IMR-90 (cell line): ENCODE results near the gene BAIAP2L1. TPM values are rescaled to one million over a fixed set of nuclear protein-coding genes. Genes with fewer than 3 reads are reported as not detected.

Source experiments
- ATAC-seq: fragments of 200-7000 bp; cut with Tn5 transposase; 2 replicates; pipeline ENCODE4 v1.9.1; 2020; ENCODE audit warnings: low read depth, mild to moderate bottlenecking, moderate library complexity
- BruUV-seq: library from RNA; stranded (reverse); fragments of 400-500 nt; replicated peaks from 2 replicates; lab custom pipeline; 2021; lab: Mats Ljungman, UMichigan
- CTCF ChIA-PET: fragments of 300-600 bp; formaldehyde crosslinking; extraction: SDS; loops from one replicate; lab custom pipeline; 2021; ENCODE audit warnings: antibody characterized with exemption; lab: Yijun Ruan, JAX
- POLR2A ChIA-PET: fragments of 300-600 bp; sonication (Branson Sonifier 250); formaldehyde crosslinking; loops from one replicate; lab custom pipeline; 2022; ENCODE audit warnings: antibody characterized with exemption; ENCODE audit not compliant: unreplicated experiment; lab: Charles Lee
- DNase-seq: peaks from one replicate; pipeline ENCODE4 v3.0.0; 2013
- H2AFZ ChIP-seq: replicated peaks from 2 replicates; pipeline ENCODE3; 2013; ENCODE audit warnings: low read length, mild to moderate bottlenecking; ENCODE audit not compliant: poor library complexity
- H2AK5ac ChIP-seq: 2 replicates; pipeline ENCODE4 v1.6.1; 2013; ENCODE audit warnings: low read depth, low read length, inconsistent platforms
- H2AK9ac ChIP-seq: replicated peaks from 2 replicates; pipeline ENCODE3; 2013; ENCODE audit warnings: mild to moderate bottlenecking, low read depth, low read length, moderate library complexity; ENCODE audit not compliant: poor library complexity
- H2BK120ac ChIP-seq: 2 replicates; pipeline ENCODE4 v1.6.1; 2013; ENCODE audit warnings: low read depth, low read length, inconsistent platforms
- H2BK15ac ChIP-seq: 3 replicates; pipeline ENCODE4 v1.6.1; 2013; ENCODE audit warnings: low read depth, low read length, inconsistent platforms
- H2BK20ac ChIP-seq: 2 replicates; pipeline ENCODE4 v1.6.1; 2013; ENCODE audit warnings: low read depth, mild to moderate bottlenecking, inconsistent platforms, low read length, moderate library complexity
- H2BK5ac ChIP-seq: 2 replicates; pipeline ENCODE4 v1.6.1; 2013; ENCODE audit warnings: mild to moderate bottlenecking, low read depth, low read length, inconsistent platforms; ENCODE audit not compliant: poor library complexity, severe bottlenecking
- H3K14ac ChIP-seq: replicated peaks from 2 replicates; pipeline ENCODE4 v1.6.1; 2013; ENCODE audit warnings: low read depth, low read length, inconsistent platforms
- H3K18ac ChIP-seq: 2 replicates; pipeline ENCODE4 v1.6.1; 2013; ENCODE audit warnings: low read depth, low read length, control low read depth
- H3K23ac ChIP-seq: 2 replicates; pipeline ENCODE4 v1.6.1; 2013; ENCODE audit warnings: low read depth, low read length, inconsistent platforms
- H3K27ac ChIP-seq: 2 replicates; pipeline ENCODE4 v1.5.1; 2013; ENCODE audit warnings: mild to moderate bottlenecking, control low read depth, low read length; ENCODE audit not compliant: insufficient read depth
- H3K27me3 ChIP-seq: 2 replicates; pipeline ENCODE4 v1.6.1; 2013; ENCODE audit warnings: low read length; ENCODE audit not compliant: control insufficient read depth, insufficient read depth
- H3K36me3 ChIP-seq: 2 replicates; pipeline ENCODE4 v1.6.1; 2013; ENCODE audit warnings: low read length, mixed read lengths; ENCODE audit not compliant: control insufficient read depth, insufficient read depth
- H3K4ac ChIP-seq: 2 replicates; pipeline ENCODE4 v1.6.1; 2013; ENCODE audit warnings: low read depth, low read length, inconsistent platforms
- H3K4me1 ChIP-seq: 2 replicates; pipeline ENCODE4 v1.6.1; 2013; ENCODE audit warnings: low read length, mixed read lengths; ENCODE audit not compliant: control insufficient read depth, insufficient read depth
- H3K4me2 ChIP-seq: 2 replicates; pipeline ENCODE4 v1.6.1; 2013; ENCODE audit warnings: low read depth, mild to moderate bottlenecking, control low read depth, low read length, moderate library complexity
- H3K4me3 ChIP-seq: 2 replicates; pipeline ENCODE4 v1.5.1; 2013; ENCODE audit warnings: low read depth, mild to moderate bottlenecking, control low read depth, low read length, moderate library complexity; ENCODE audit not compliant: insufficient read depth
- H3K56ac ChIP-seq: 2 replicates; pipeline ENCODE4 v1.6.1; 2013; ENCODE audit warnings: low read length, inconsistent platforms; ENCODE audit not compliant: insufficient read depth; ENCODE audit errors: extremely low read depth
- H3K79me1 ChIP-seq, 2 experiments: 2 replicates each; pipeline ENCODE4 v1.6.1; 2013; ENCODE audit warnings: low read length in 2 of 2, inconsistent platforms in 1 of 2, low read depth in 1 of 2
- H3K9ac ChIP-seq: 2 replicates; pipeline ENCODE4 v1.6.1; 2013; ENCODE audit warnings: low read depth, low read length, control low read depth
- H3K9me1 ChIP-seq: 2 replicates; pipeline ENCODE4 v1.6.1; 2013; ENCODE audit warnings: low read length, inconsistent platforms; ENCODE audit not compliant: insufficient read depth
- H3K9me3 ChIP-seq: 2 replicates; pipeline ENCODE4 v1.6.1; 2013; ENCODE audit warnings: low read length; ENCODE audit not compliant: control insufficient read depth, insufficient read depth
- H4K20me1 ChIP-seq: 2 replicates; pipeline ENCODE4 v1.6.1; 2013; ENCODE audit warnings: low read length, inconsistent platforms; ENCODE audit not compliant: insufficient read depth
- H4K5ac ChIP-seq: 2 replicates; pipeline ENCODE4 v1.6.1; 2013; ENCODE audit warnings: mild to moderate bottlenecking, low read depth, low read length, control low read depth
- H4K8ac ChIP-seq, 2 experiments: 2 replicates each; pipeline ENCODE4 v1.6.1; 2013; ENCODE audit warnings: low read depth in 2 of 2, low read length in 2 of 2, control low read depth in 1 of 2, inconsistent platforms in 1 of 2
- H4K91ac ChIP-seq: 2 replicates; pipeline ENCODE4 v1.6.1; 2013; ENCODE audit warnings: low read depth, low read length, inconsistent platforms; ENCODE audit not compliant: insufficient read depth
- BHLHE40 ChIP-seq: fragments of 150-350 bp; IDR thresholded peaks from 2 replicates; pipeline ENCODE4 v1.6.1; 2016; ENCODE audit warnings: mild to moderate bottlenecking, low read depth, low read length
- CEBPB ChIP-seq: IDR thresholded peaks from 2 replicates; pipeline ENCODE4 v1.6.1; 2012; ENCODE audit warnings: low read depth, low read length, improper control_type of control experiment
- CHD1 ChIP-seq: IDR thresholded peaks from 2 replicates; pipeline ENCODE4 v1.6.1; 2012; ENCODE audit warnings: low read depth, low read length, improper control_type of control experiment
- MXI1 ChIP-seq: IDR thresholded peaks from 2 replicates; pipeline ENCODE4 v1.6.1; 2012; ENCODE audit warnings: low read depth, mild to moderate bottlenecking, low read length, moderate library complexity, borderline replicate concordance
- NFE2L2 ChIP-seq: fragments of 150-350 bp; IDR thresholded peaks from 2 replicates; pipeline ENCODE4 v1.6.1; 2016; ENCODE audit warnings: low read depth, mild to moderate bottlenecking, low read length
- RCOR1 ChIP-seq: IDR thresholded peaks from 2 replicates; pipeline ENCODE4 v1.6.1; 2012; ENCODE audit warnings: mild to moderate bottlenecking, low read length, improper control_type of control experiment; ENCODE audit not compliant: insufficient replicate concordance
- RFX5 ChIP-seq: IDR thresholded peaks from 2 replicates; pipeline ENCODE4 v1.8.0; 2012; ENCODE audit warnings: low read depth, mild to moderate bottlenecking, low read length, moderate library complexity
- SMC3 ChIP-seq: fragments of 150-350 bp; IDR thresholded peaks from 2 replicates; pipeline ENCODE4 v1.6.1; 2016; ENCODE audit warnings: low read depth, mild to moderate bottlenecking, antibody characterized with exemption, low read length, moderate library complexity
- USF2 ChIP-seq: fragments of 150-350 bp; IDR thresholded peaks from 2 replicates; pipeline ENCODE4 v1.6.1; 2017; ENCODE audit warnings: mild to moderate bottlenecking, antibody characterized with exemption, low read length, low read depth
- WGBS, 2 experiments: methylation state at CpG; one replicate each; pipeline versions ENCODE4 v1.1.5 to v1.1.7; 2013; ENCODE audit warnings: missing lambda C conversion rate in 2 of 2; ENCODE audit not compliant: insufficient read length in 1 of 2; ENCODE audit errors: extremely low coverage in 2 of 2; 5-methylcytosine and 5-hydroxymethylcytosine counted together
- dilution Hi-C: fragments of 300-500 bp; cut with HindIII; formaldehyde crosslinking; loops from one replicate; pipeline ENCODE4 v1.14.3; 2018; ENCODE audit warnings: low sequenced_read_pairs; ENCODE audit not compliant: unreplicated experiment
- in situ Hi-C: fragments of 300-500 bp; cut with MboI; formaldehyde crosslinking; loops from 3 replicates; pipeline ENCODE4 v1.14.3; 2019; ENCODE audit warnings: low sequenced_read_pairs, inconsistent platforms, mixed read lengths
- intact Hi-C: fragments of 100-400 bp; cut with micrococcal nuclease; formaldehyde crosslinking; loops from 2 replicates; pipeline ENCODE4 v1.10.0; 2022
- polyA plus RNA-seq, 3 experiments: library from polyadenylated mRNA; depleted of rRNA; stranded (reverse); fragments of >200 nt; gene quantifications; 2 replicates each; pipeline ENCODE4 v1.2.3, GENCODE V29; 2012; ENCODE audit warnings: low replicate concordance in 1 of 3
- total RNA-seq: library from RNA; depleted of rRNA; stranded (reverse); fragments of >200 nt; gene quantifications from 2 replicates; pipeline ENCODE4 v1.2.3, GENCODE V29; 2012
- TF ChIP-seq, protein P1 (sequence below): conservative IDR thresholded peaks from 2 replicates; pipeline ENCODE4 v1.5.1; 2012; ENCODE audit warnings: mild to moderate bottlenecking, low read depth, low read length, improper control_type of control experiment
- TF ChIP-seq, protein P2 (sequence below): fragments of 150-350 bp; IDR thresholded peaks from 2 replicates; pipeline ENCODE4 v1.6.1; 2016; ENCODE audit warnings: low read depth, mild to moderate bottlenecking, low read length, moderate library complexity, borderline replicate concordance

The BAIAP2L1 gene
- total and polyA plus RNA-seq, 2 of the 4 experiments (the other 2 are of a cell fraction), result 2.2 to 6.0 TPM

GRCh38 chr7:98288064-98288823, 112.6 kb downstream of the BAIAP2L1 start:
- 80% methylated on average over 4 of the region's 12 CpGs; no CpG with 5 or more reads in 1 of the 2 experiments for WGBS, 2 experiments
- ATAC-seq (no peak), DNase-seq (no peak)
- no peak overlapping the region for H3K4ac ChIP-seq
- H2BK120ac ChIP-seq, result no peak overlapping the region
- ChIA-PET CTCF (no interaction called here), POLR2A (interaction anchor here (0.6 kb wide), 1 partner anchor 608 kb away, joined by 4 read pairs; no protein-coding TSS in a partner anchor)
- H3K9me3 ChIP-seq, result no peaks in the 10 kb centered on the region
- H3K56ac ChIP-seq, result no peak overlapping the region
- no peak overlapping the region for H2BK20ac ChIP-seq
- no peaks in the 10 kb centered on the region for H3K27me3 ChIP-seq
- TF ChIP-seq USF2 (no peak), BHLHE40 (no peak), RCOR1 (no peak), SMC3 (no peak), MXI1 (no peak), RFX5 (no peak), CEBPB (no peak), NFE2L2 (no peak), CHD1 (no peak)
- TF ChIP-seq, protein P1, sequence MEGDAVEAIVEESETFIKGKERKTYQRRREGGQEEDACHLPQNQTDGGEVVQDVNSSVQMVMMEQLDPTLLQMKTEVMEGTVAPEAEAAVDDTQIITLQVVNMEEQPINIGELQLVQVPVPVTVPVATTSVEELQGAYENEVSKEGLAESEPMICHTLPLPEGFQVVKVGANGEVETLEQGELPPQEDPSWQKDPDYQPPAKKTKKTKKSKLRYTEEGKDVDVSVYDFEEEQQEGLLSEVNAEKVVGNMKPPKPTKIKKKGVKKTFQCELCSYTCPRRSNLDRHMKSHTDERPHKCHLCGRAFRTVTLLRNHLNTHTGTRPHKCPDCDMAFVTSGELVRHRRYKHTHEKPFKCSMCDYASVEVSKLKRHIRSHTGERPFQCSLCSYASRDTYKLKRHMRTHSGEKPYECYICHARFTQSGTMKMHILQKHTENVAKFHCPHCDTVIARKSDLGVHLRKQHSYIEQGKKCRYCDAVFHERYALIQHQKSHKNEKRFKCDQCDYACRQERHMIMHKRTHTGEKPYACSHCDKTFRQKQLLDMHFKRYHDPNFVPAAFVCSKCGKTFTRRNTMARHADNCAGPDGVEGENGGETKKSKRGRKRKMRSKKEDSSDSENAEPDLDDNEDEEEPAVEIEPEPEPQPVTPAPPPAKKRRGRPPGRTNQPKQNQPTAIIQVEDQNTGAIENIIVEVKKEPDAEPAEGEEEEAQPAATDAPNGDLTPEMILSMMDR, result no peak
- TF ChIP-seq, protein P2, sequence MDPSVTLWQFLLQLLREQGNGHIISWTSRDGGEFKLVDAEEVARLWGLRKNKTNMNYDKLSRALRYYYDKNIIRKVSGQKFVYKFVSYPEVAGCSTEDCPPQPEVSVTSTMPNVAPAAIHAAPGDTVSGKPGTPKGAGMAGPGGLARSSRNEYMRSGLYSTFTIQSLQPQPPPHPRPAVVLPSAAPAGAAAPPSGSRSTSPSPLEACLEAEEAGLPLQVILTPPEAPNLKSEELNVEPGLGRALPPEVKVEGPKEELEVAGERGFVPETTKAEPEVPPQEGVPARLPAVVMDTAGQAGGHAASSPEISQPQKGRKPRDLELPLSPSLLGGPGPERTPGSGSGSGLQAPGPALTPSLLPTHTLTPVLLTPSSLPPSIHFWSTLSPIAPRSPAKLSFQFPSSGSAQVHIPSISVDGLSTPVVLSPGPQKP, result no peak
- no peak overlapping the region for H3K9ac ChIP-seq
- H3K4me2 ChIP-seq, result no peak overlapping the region
- intact Hi-C loops, result no loop called here
- no peak overlapping the region for H4K8ac ChIP-seq
- H3K4me3 ChIP-seq, result no peak overlapping the region
- no peak overlapping the region for H4K91ac ChIP-seq
- dilution Hi-C loops, result no loop called here
- no peak overlapping the region for H2AK9ac ChIP-seq
- peaks cover 20% of the 10 kb centered on the region for H3K9me1 ChIP-seq
- H3K18ac ChIP-seq, result no peak overlapping the region
- H3K36me3 ChIP-seq, result peaks cover 55% of the 10 kb centered on the region
- no peak overlapping the region for H3K14ac ChIP-seq
- no peak overlapping the region for H2BK5ac ChIP-seq
- no TSS peak for BruUV-seq
- no peak overlapping the region for H2AK5ac ChIP-seq
- H3K4me1 ChIP-seq, result peaks cover 37% of the 10 kb centered on the region
- no peak overlapping the region for H3K27ac ChIP-seq
- H4K5ac ChIP-seq, result no peak overlapping the region
- no peak overlapping the region for H2AFZ ChIP-seq
- H3K23ac ChIP-seq, result no peak overlapping the region
- in situ Hi-C loops, result no loop called here
- H4K20me1 ChIP-seq, result peaks cover 90% of the 10 kb centered on the region
- peaks cover 11 to 79% of the 10 kb centered on the region in 2 experiments; a peak in 3 of 4 replicates for H3K79me1 ChIP-seq
- no peak overlapping the region for H2BK15ac ChIP-seq
